ENCODE data around the gene HOXD10. TPM values are rescaled to one million over a fixed set of nuclear protein-coding genes. Genes with fewer than 3 reads are reported as not detected.
A peak's percentile ranks its signal among the peaks of the same experiment; 100 is the strongest.

The HOXD10 gene
- total and polyA plus RNA-seq, 2 of the 13 experiments (the other 11 are each of a cell fraction or from before 2014, with no cell fraction given) = not detected

DNA sequence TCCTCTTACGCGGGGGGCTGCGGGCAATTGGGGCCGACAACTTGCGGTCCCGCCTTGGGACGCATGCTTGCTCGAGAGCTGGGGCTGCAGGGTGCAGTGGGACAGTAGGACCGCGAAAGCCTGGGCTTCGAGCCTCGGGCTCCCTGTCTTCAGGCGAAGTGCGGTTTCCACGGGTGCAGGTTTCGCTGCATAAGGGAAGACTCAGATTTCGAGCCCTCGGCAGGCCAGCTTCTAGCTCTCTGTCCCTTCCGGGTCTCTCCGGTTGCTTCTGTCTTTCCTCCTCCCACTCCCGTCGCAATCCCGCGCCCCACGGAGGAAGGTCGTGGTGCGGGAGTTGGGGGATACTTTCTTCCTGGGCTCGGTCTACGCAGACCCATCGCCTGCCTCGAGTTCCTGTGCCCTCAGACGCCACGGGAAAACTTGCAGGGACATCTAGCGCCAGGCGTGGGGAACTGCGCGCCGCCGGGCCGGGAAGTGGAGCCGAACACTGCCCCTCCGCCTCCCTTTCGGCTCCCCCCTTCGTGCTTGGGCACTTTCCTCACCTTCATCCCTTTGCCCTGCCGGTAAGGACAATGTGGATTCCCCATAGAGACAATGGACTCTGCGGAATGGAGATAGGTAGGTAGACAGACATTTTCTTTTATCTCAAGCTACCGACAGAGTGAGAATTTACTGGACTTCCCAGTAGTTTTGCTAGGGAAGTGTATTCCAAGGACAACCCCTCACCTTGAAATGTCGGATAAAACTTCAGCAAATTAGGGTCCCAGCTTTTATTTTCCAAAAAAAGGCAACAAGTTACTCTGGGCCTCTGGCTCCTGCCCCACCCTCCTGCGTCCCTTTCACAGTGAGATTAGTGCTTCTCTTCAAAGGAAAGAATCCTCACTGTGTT, 28.3 kb upstream of the HOXD10 start (continued):
- TF ChIP-seq FOXA3 (CRISPR knock-in tag; IDR thresholded peaks at IDR 0.05) = peak; percentile 21; the same call in 1 of the 2 replicates
- TF ChIP-seq ZNF180 (CRISPR knock-in tag; IDR thresholded peaks at IDR 0.05; ENCODE audit: borderline replicate concordance, low read depth) = no peak
- no peak; the same call in none of the 2 replicates for TF ChIP-seq ZNF331 (CRISPR knock-in tag; IDR thresholded peaks at IDR 0.05)
- 0 out of 2 replicates have a peak, but pooled peaks have one; percentile 60 for TF ChIP-seq TMF1 (CRISPR knock-in tag; IDR thresholded peaks at IDR 0.05; ENCODE audit: low read depth)
- TF ChIP-seq POGZ (CRISPR knock-in tag; IDR thresholded peaks at IDR 0.05) = no peak; the same call in none of the 2 replicates
- no peak for TF ChIP-seq HNRNPK (IDR thresholded peaks at IDR 0.05; ENCODE audit: low read depth, low read length, poor library complexity, severe bottlenecking)
- TF ChIP-seq, protein P1, sequence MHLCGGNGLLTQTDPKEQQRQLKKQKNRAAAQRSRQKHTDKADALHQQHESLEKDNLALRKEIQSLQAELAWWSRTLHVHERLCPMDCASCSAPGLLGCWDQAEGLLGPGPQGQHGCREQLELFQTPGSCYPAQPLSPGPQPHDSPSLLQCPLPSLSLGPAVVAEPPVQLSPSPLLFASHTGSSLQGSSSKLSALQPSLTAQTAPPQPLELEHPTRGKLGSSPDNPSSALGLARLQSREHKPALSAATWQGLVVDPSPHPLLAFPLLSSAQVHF (CRISPR knock-in tag; IDR thresholded peaks at IDR 0.05) = no peak
- no peak for TF ChIP-seq GATA4 (IDR thresholded peaks at IDR 0.05; ENCODE audit: borderline replicate concordance, low read depth)
- peak; percentile 31; the same call in 1 of the 2 replicates for TF ChIP-seq TBX2 (CRISPR knock-in tag; IDR thresholded peaks at IDR 0.05; ENCODE audit: borderline replicate concordance)
- TF ChIP-seq NR2F1 (CRISPR knock-in tag; IDR thresholded peaks at IDR 0.05) = no peak
- TF ChIP-seq, protein P2, sequence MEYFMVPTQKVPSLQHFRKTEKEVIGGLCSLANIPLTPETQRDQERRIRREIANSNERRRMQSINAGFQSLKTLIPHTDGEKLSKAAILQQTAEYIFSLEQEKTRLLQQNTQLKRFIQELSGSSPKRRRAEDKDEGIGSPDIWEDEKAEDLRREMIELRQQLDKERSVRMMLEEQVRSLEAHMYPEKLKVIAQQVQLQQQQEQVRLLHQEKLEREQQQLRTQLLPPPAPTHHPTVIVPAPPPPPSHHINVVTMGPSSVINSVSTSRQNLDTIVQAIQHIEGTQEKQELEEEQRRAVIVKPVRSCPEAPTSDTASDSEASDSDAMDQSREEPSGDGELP (IDR thresholded peaks at IDR 0.05; ENCODE audit: borderline replicate concordance, low read depth) = no peak
- TF ChIP-seq ZNF451 (CRISPR knock-in tag; IDR thresholded peaks at IDR 0.05) = no peak
- TF ChIP-seq, protein P3, sequence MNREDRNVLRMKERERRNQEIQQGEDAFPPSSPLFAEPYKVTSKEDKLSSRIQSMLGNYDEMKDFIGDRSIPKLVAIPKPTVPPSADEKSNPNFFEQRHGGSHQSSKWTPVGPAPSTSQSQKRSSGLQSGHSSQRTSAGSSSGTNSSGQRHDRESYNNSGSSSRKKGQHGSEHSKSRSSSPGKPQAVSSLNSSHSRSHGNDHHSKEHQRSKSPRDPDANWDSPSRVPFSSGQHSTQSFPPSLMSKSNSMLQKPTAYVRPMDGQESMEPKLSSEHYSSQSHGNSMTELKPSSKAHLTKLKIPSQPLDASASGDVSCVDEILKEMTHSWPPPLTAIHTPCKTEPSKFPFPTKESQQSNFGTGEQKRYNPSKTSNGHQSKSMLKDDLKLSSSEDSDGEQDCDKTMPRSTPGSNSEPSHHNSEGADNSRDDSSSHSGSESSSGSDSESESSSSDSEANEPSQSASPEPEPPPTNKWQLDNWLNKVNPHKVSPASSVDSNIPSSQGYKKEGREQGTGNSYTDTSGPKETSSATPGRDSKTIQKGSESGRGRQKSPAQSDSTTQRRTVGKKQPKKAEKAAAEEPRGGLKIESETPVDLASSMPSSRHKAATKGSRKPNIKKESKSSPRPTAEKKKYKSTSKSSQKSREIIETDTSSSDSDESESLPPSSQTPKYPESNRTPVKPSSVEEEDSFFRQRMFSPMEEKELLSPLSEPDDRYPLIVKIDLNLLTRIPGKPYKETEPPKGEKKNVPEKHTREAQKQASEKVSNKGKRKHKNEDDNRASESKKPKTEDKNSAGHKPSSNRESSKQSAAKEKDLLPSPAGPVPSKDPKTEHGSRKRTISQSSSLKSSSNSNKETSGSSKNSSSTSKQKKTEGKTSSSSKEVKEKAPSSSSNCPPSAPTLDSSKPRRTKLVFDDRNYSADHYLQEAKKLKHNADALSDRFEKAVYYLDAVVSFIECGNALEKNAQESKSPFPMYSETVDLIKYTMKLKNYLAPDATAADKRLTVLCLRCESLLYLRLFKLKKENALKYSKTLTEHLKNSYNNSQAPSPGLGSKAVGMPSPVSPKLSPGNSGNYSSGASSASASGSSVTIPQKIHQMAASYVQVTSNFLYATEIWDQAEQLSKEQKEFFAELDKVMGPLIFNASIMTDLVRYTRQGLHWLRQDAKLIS (CRISPR knock-in tag; IDR thresholded peaks at IDR 0.05) = no peak
- TF ChIP-seq RARG (CRISPR knock-in tag; IDR thresholded peaks at IDR 0.05; ENCODE audit: low read depth) = no peak
- TF ChIP-seq ZNF547 (CRISPR knock-in tag; IDR thresholded peaks at IDR 0.05) = peak; percentile 91
- TF ChIP-seq, protein P4, sequence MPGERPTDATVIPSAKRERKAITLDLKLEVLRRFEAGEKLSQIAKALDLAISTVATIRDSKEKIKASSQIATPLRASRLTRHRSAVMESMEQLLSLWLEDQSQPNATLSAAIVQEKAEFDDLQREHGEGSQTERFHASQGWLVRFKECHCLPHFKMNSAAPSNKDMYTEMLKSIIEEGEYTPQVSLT (CRISPR knock-in tag; IDR thresholded peaks at IDR 0.05; ENCODE audit: borderline replicate concordance, low read depth) = no peak
- TF ChIP-seq IKZF4 (CRISPR knock-in tag; IDR thresholded peaks at IDR 0.05; ENCODE audit: borderline replicate concordance, low read depth, not compliant biosample characterization) = no peak
- no peak for TF ChIP-seq PRPF4 (IDR thresholded peaks at IDR 0.05; ENCODE audit: low read depth, low read length, poor library complexity, severe bottlenecking)
- TF ChIP-seq ERF (CRISPR knock-in tag; IDR thresholded peaks at IDR 0.05) = no peak
- TF ChIP-seq ZSCAN22 (CRISPR knock-in tag; IDR thresholded peaks at IDR 0.05) = no peak
- peak; percentile 79; the same call in 1 of the 2 replicates for TF ChIP-seq ZNF501 (CRISPR knock-in tag; IDR thresholded peaks at IDR 0.05)
- TF ChIP-seq, protein P5, sequence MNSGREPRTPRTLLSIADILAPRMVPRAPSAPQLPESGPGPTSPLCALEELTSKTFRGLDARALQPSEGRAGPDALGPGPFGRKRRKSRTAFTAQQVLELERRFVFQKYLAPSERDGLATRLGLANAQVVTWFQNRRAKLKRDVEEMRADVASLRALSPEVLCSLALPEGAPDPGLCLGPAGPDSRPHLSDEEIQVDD (CRISPR knock-in tag; IDR thresholded peaks at IDR 0.05; ENCODE audit: borderline replicate concordance) = no peak
- TF ChIP-seq ZNF7 (CRISPR knock-in tag; IDR thresholded peaks at IDR 0.05) = no peak

Data from HepG2 (cell line).